Measurements from ENCODE around the gene AGMO. TPM values are rescaled to one million over a fixed set of nuclear protein-coding genes. Genes with fewer than 3 reads are reported as not detected.

The AGMO gene
- total RNA-seq, 1 experiment from 2014 or later = 13.2 TPM

DNA sequence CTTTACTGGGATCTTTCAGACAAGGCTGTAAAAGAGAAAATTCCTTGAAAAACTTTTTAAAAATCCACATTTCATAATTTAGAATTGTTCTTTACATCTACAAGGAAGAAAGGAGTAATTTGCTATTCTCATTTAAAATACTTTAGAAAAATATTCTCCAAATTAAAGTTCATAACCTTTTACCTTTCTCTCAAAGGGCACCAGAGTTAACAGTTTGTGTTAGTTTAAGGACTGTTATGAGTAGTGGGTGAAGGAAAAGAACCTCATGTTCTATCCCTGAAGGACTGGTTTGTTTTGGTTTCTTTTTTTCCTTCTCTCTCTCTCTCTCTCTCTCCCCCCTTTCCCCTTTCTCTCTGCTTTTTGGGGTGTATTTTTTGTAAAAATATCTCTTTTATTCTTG lies 4.1 kb downstream of the AGMO start:
- CTCF ChIA-PET = no interaction called here
- intact Hi-C loops (cut with micrococcal nuclease; ENCODE audit: unreplicated experiment) = loop anchor here (1.0 to 5.0 kb wide), 4 partner anchors 123 to 513 kb away; no protein-coding TSS in a partner anchor
- Mint-ChIP-seq H3K36me3 (ENCODE audit: insufficient read depth, unreplicated experiment) (peaks cover 19% of the 10 kb centered on the region), H3K4me1 (ENCODE audit: low read depth, unreplicated experiment) (peaks cover 58% of the 10 kb centered on the region), H3K4me3 (ENCODE audit: low read depth, unreplicated experiment) (peak overlapping the region; percentile 66), H3K27ac (ENCODE audit: unreplicated experiment) (peak overlapping the region; percentile 27), H3K9me3 (ENCODE audit: low read depth, unreplicated experiment) (no peaks in the 10 kb centered on the region), H3K27me3 (ENCODE audit: unreplicated experiment) (no peaks in the 10 kb centered on the region)
- TF ChIP-seq CTCF (IDR thresholded peaks at IDR 0.05; ENCODE audit: unreplicated experiment) = no peak
- no TSS peak for BruUV-seq (replicated peaks)
- DNase-seq = no peak

DNA sequence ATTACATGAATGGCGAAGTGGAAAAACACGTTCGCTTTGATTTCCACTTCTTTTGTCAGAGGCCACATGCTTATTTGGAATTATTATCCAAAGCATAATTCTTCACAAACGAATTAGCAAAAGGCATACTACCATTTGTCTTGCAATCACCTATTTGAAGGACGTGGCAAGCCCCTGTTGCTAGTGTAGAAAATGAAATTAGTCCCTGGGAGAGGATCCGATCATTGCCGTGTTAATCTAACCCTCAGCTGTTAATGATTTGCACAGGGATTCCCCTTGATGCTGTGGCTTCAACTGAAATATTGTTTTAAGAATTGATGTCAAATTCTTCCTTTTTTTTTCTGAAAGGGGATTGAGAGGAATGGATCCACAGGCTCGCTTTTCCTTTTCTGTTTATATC lies 4.6 kb downstream of the AGMO start:
- Mint-ChIP-seq H3K27me3 (ENCODE audit: unreplicated experiment) (no peaks in the 10 kb centered on the region), H3K4me3 (ENCODE audit: low read depth, unreplicated experiment) (peak overlapping the region; percentile 66), H3K36me3 (ENCODE audit: insufficient read depth, unreplicated experiment) (peaks cover 19% of the 10 kb centered on the region), H3K4me1 (ENCODE audit: low read depth, unreplicated experiment) (peaks cover 56% of the 10 kb centered on the region), H3K9me3 (ENCODE audit: low read depth, unreplicated experiment) (no peaks in the 10 kb centered on the region), H3K27ac (ENCODE audit: unreplicated experiment) (peak overlapping the region; percentile 77)
- DNase-seq = peak; percentile 47
- intact Hi-C loops (cut with micrococcal nuclease; ENCODE audit: unreplicated experiment) = loop anchor here (1.0 to 5.0 kb wide), 3 partner anchors 180 to 514 kb away; no protein-coding TSS in a partner anchor
- CTCF ChIA-PET = no interaction called here
- no TSS peak for BruUV-seq (replicated peaks)
- TF ChIP-seq CTCF (IDR thresholded peaks at IDR 0.05; ENCODE audit: unreplicated experiment) = no peak

DNA sequence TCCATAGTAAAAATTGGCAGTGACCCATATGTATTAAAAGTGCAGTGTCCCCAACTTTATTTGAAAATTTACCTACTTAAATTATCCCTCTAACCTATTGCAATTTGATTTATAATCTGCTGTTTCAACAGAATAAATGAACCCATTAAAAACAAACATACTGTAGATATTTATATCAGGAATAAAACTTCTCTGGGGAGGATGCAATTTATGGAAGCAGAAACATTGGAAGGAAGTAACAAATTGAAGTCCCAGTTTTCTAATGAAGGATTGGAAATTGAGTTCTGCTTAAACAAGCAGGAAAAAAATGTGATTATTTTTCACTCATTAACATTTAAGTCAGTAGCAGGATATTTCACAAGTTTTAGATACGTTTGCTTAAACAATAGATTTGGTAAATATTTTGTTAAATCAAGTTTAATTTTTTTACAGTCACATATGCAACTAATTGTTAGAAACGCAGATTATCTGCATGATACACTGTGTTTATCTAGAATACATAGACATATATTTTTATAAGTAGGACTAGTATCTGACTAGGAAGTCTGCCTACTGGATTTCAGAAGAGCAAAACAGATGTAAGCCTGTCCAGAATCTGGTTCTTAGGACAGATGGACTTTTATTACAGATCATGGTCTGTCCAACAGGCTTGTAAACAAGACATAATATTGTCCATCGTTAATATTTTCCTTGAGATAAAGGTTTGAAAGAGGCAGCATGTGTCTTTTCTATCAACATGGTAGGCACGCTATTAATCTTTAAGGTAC lies 5.3 kb downstream of the AGMO start:
- no peak for DNase-seq
- H3K27ac Mint-ChIP-seq (ENCODE audit: unreplicated experiment) = peak overlapping the region; percentile 77
- H3K4me1 Mint-ChIP-seq (ENCODE audit: low read depth, unreplicated experiment) = peaks cover 50% of the 10 kb centered on the region
- intact Hi-C loops (cut with micrococcal nuclease; ENCODE audit: unreplicated experiment) = loop anchor here (1.0 to 5.0 kb wide), 3 partner anchors 179 to 514 kb away; no protein-coding TSS in a partner anchor
- peak overlapping the region; percentile 66 for H3K4me3 Mint-ChIP-seq (ENCODE audit: low read depth, unreplicated experiment)
- H3K27me3 Mint-ChIP-seq (ENCODE audit: unreplicated experiment) = no peaks in the 10 kb centered on the region
- no TSS peak for BruUV-seq (replicated peaks)
- peaks cover 19% of the 10 kb centered on the region for H3K36me3 Mint-ChIP-seq (ENCODE audit: insufficient read depth, unreplicated experiment)
- no peak for TF ChIP-seq CTCF (IDR thresholded peaks at IDR 0.05; ENCODE audit: unreplicated experiment)
- CTCF ChIA-PET = interaction anchor here (0.7 kb wide), 1 partner anchor 1097 kb away, joined by 8 read pairs; no protein-coding TSS in a partner anchor
- no peaks in the 10 kb centered on the region for H3K9me3 Mint-ChIP-seq (ENCODE audit: low read depth, unreplicated experiment)

DNA sequence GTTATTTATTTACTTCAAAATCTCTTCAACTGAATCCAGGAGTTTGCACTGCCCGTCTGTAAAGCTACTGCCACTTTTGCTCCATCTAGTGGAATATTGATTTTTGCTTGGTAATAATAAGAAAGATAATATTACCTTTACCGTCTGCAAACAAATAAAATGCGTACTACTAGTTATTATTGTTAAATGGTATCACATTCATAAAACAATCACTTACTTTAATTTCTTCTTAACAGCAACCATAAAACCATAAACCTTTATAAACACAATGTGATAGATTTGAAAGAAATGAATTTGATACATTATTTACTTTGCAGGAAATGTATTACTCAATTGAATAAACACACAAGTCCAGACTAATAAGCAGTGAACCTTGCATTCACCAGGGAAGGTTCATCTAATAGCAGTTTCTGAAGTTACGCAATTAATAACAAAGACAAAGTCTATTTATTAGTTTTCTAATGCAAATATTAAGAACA lies 6.4 kb downstream of the AGMO start:
- intact Hi-C loops (cut with micrococcal nuclease; ENCODE audit: unreplicated experiment) = loop anchor here (1.0 to 5.0 kb wide), 3 partner anchors 51 to 248 kb away; no protein-coding TSS in a partner anchor
- peaks cover 19% of the 10 kb centered on the region for H3K36me3 Mint-ChIP-seq (ENCODE audit: insufficient read depth, unreplicated experiment)
- no peaks in the 10 kb centered on the region for H3K9me3 Mint-ChIP-seq (ENCODE audit: low read depth, unreplicated experiment)
- no TSS peak for BruUV-seq (replicated peaks)
- peak overlapping the region; percentile 79 for H3K27ac Mint-ChIP-seq (ENCODE audit: unreplicated experiment)
- no peak overlapping the region for H3K4me3 Mint-ChIP-seq (ENCODE audit: low read depth, unreplicated experiment)
- H3K4me1 Mint-ChIP-seq (ENCODE audit: low read depth, unreplicated experiment) = peaks cover 40% of the 10 kb centered on the region
- DNase-seq = no peak
- CTCF ChIA-PET = interaction anchor here (0.6 to 1.4 kb wide), 4 partner anchors 20 to 513 kb away, joined by 3 read pairs; partner anchors contain the start of gene MEOX2
- H3K27me3 Mint-ChIP-seq (ENCODE audit: unreplicated experiment) = no peaks in the 10 kb centered on the region
- TF ChIP-seq CTCF (IDR thresholded peaks at IDR 0.05; ENCODE audit: unreplicated experiment) = no peak

Measured in Calu3 (cell line).